ENCODE measurements around the gene DDX54.

The DDX54 gene

GRCh38 chr12:113116875-113117274, 68.4 kb downstream of the DDX54 start:
- TF ChIP-seq SUZ12 (IDR thresholded peaks at IDR 0.05) = no peak
- TF ChIP-seq FOXM1 (IDR thresholded peaks at IDR 0.05; ENCODE audit: borderline replicate concordance) = no peak
- no peak for TF ChIP-seq ELF4 (IDR thresholded peaks at IDR 0.05)
- TF ChIP-seq FOXK2 (IDR thresholded peaks at IDR 0.05) = no peak
- TF ChIP-seq NFRKB (IDR thresholded peaks at IDR 0.05) = no peak
- TF ChIP-seq ZNF384 (IDR thresholded peaks at IDR 0.05) = no peak
- TF ChIP-seq, protein P1, sequence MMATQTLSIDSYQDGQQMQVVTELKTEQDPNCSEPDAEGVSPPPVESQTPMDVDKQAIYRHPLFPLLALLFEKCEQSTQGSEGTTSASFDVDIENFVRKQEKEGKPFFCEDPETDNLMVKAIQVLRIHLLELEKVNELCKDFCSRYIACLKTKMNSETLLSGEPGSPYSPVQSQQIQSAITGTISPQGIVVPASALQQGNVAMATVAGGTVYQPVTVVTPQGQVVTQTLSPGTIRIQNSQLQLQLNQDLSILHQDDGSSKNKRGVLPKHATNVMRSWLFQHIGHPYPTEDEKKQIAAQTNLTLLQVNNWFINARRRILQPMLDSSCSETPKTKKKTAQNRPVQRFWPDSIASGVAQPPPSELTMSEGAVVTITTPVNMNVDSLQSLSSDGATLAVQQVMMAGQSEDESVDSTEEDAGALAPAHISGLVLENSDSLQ (IDR thresholded peaks at IDR 0.05) = no peak
- no peak for TF ChIP-seq FOXA1 (IDR thresholded peaks at IDR 0.05)
- no peak for TF ChIP-seq ARNT (IDR thresholded peaks at IDR 0.05)
- TF ChIP-seq TARDBP (IDR thresholded peaks at IDR 0.05) = no peak
- TF ChIP-seq SP1 (IDR thresholded peaks at IDR 0.05) = no peak
- TF ChIP-seq HDGF (IDR thresholded peaks at IDR 0.05; ENCODE audit: borderline replicate concordance) = no peak
- no peak for TF ChIP-seq L3MBTL2 (conservative IDR thresholded peaks at IDR 0.05)
- no peak for TF ChIP-seq CTBP1 (IDR thresholded peaks at IDR 0.05; ENCODE audit: borderline replicate concordance)
- TF ChIP-seq BHLHE40 (IDR thresholded peaks at IDR 0.05; ENCODE audit: borderline replicate concordance) = no peak
- TF ChIP-seq LEF1 (IDR thresholded peaks at IDR 0.05; ENCODE audit: borderline replicate concordance) = no peak
- POLR2A ChIA-PET = no interaction called here
- no peak for DNase-seq (ENCODE audit: extremely low spot score)
- CTCF ChIA-PET = no interaction called here

DNA sequence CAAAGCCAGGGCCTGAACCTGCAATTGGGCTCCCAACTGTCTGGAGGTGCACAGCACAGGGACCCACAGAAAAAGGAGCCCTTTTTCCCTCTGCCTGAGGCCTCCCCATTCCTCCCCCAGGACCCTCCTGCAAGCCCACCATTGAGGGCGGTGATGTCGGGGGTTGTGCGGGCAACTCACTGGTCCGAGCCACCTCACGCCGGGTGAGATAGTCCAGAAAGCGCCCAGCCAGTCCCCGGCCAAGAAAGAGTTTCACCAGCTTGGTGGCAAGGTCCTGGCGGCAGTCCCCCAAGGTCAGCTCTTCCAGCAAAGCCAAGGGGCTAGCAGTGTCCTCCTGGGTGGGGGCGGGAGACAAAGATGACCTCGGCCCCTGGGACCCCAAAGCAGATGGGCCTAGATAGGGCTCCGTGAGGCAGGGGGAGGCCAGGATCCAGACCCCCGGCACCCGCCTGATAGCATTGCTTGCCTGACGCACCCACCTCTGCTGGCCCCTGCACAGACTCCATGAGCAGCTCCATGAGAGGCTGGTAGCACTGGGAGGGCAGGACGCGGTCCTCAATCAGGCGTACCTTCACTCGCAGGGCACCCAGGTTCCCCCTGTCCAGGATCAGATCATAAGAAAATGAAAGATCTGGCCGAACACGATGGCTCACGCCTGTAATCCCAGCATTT, 69.7 kb downstream of the DDX54 start:
- no peak for DNase-seq (ENCODE audit: extremely low spot score)
- CTCF ChIA-PET = no interaction called here
- TF ChIP-seq LEF1 (IDR thresholded peaks at IDR 0.05; ENCODE audit: borderline replicate concordance) (no peak), FOXA1 (IDR thresholded peaks at IDR 0.05) (no peak), BHLHE40 (IDR thresholded peaks at IDR 0.05; ENCODE audit: borderline replicate concordance) (no peak), HDGF (IDR thresholded peaks at IDR 0.05; ENCODE audit: borderline replicate concordance) (no peak)
- POLR2A ChIA-PET = no interaction called here

- ChIA-PET POLR2A (no interaction called here), CTCF (no interaction called here)
- DNase-seq (ENCODE audit: extremely low spot score) = no peak
- no peak for TF ChIP-seq FOXK2 (IDR thresholded peaks at IDR 0.05)
- TF ChIP-seq FOXA1 (IDR thresholded peaks at IDR 0.05) = no peak
- no peak for TF ChIP-seq ZNF384 (IDR thresholded peaks at IDR 0.05)
- TF ChIP-seq ARNT (IDR thresholded peaks at IDR 0.05) = no peak
- TF ChIP-seq SUZ12 (IDR thresholded peaks at IDR 0.05) = no peak
- no peak for TF ChIP-seq CTBP1 (IDR thresholded peaks at IDR 0.05; ENCODE audit: borderline replicate concordance)
- no peak for TF ChIP-seq L3MBTL2 (conservative IDR thresholded peaks at IDR 0.05)
- TF ChIP-seq, protein P1 (IDR thresholded peaks at IDR 0.05) = no peak
- no peak for TF ChIP-seq NFRKB (IDR thresholded peaks at IDR 0.05)
- no peak for TF ChIP-seq ELF4 (IDR thresholded peaks at IDR 0.05)
- TF ChIP-seq LEF1 (IDR thresholded peaks at IDR 0.05; ENCODE audit: borderline replicate concordance) = no peak
- no peak for TF ChIP-seq TARDBP (IDR thresholded peaks at IDR 0.05)
- no peak for TF ChIP-seq FOXM1 (IDR thresholded peaks at IDR 0.05; ENCODE audit: borderline replicate concordance)
- TF ChIP-seq HDGF (IDR thresholded peaks at IDR 0.05; ENCODE audit: borderline replicate concordance) = no peak
- no peak for TF ChIP-seq SP1 (IDR thresholded peaks at IDR 0.05)
- TF ChIP-seq BHLHE40 (IDR thresholded peaks at IDR 0.05; ENCODE audit: borderline replicate concordance) = no peak
These were observed 70.7 kb downstream of the DDX54 start for GRCh38 chr12:113114447-113115178.

GRCh38 chr12:113113397-113113796, 71.9 kb downstream of the DDX54 start:
- TF ChIP-seq FOXM1 (IDR thresholded peaks at IDR 0.05; ENCODE audit: borderline replicate concordance) (no peak), BHLHE40 (IDR thresholded peaks at IDR 0.05; ENCODE audit: borderline replicate concordance) (no peak)
- no peak for DNase-seq (ENCODE audit: extremely low spot score)
- ChIA-PET CTCF (no interaction called here), POLR2A (no interaction called here)

- no peak for TF ChIP-seq CTBP1 (IDR thresholded peaks at IDR 0.05; ENCODE audit: borderline replicate concordance)
- no peak for TF ChIP-seq ELF4 (IDR thresholded peaks at IDR 0.05)
- no peak for TF ChIP-seq NFRKB (IDR thresholded peaks at IDR 0.05)
- TF ChIP-seq FOXK2 (IDR thresholded peaks at IDR 0.05) = no peak
- TF ChIP-seq HDGF (IDR thresholded peaks at IDR 0.05; ENCODE audit: borderline replicate concordance) = no peak
- POLR2A ChIA-PET = no interaction called here
- no peak for DNase-seq (ENCODE audit: extremely low spot score)
- CTCF ChIA-PET = no interaction called here
These were observed 73.0 kb downstream of the DDX54 start for GRCh38 chr12:113112043-113112899.

DNA sequence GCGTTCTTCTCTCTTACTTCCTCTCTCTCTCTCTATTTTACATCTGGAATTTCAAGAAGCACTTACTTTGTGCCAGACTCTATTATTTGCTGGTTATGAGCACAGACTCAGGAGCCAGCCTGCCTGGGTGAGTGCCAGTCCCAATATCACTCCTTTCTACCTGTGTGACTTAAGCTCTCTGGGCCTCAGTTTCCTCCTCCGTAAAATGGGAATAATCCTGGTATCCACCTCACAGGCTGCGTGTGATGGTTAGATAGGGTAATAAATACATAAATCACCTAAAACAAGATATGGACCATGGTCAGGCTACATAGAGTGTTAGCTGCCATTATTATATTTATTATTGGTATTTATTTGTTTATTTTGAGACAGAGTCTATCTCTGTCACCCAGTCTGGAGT, 74.0 kb downstream of the DDX54 start:
- DNase-seq (ENCODE audit: extremely low spot score) = no peak
- CTCF ChIA-PET = no interaction called here
- TF ChIP-seq L3MBTL2 (conservative IDR thresholded peaks at IDR 0.05) (no peak), ARNT (IDR thresholded peaks at IDR 0.05) (no peak), NFRKB (IDR thresholded peaks at IDR 0.05) (no peak), FOXK2 (IDR thresholded peaks at IDR 0.05) (no peak), SP1 (IDR thresholded peaks at IDR 0.05) (no peak), TARDBP (IDR thresholded peaks at IDR 0.05) (no peak), HDGF (IDR thresholded peaks at IDR 0.05; ENCODE audit: borderline replicate concordance) (no peak), FOXM1 (IDR thresholded peaks at IDR 0.05; ENCODE audit: borderline replicate concordance) (no peak), ELF4 (IDR thresholded peaks at IDR 0.05) (no peak), FOXA1 (IDR thresholded peaks at IDR 0.05) (no peak), ZNF384 (IDR thresholded peaks at IDR 0.05) (no peak), SUZ12 (IDR thresholded peaks at IDR 0.05) (no peak)
- TF ChIP-seq, protein P1 (IDR thresholded peaks at IDR 0.05) = no peak
- POLR2A ChIA-PET = no interaction called here
